ENCODE results near the gene CADPS.

The CADPS gene

GRCh38 chr3:62732183-62732904 is 142.9 kb downstream of the CADPS start:
- no peak for TF ChIP-seq CTCF (IDR thresholded peaks at IDR 0.05)

- TF ChIP-seq CTCF (IDR thresholded peaks at IDR 0.05): no peak
Measured at GRCh38 chr3:62727981-62728380, 147.2 kb downstream of the CADPS start.

GRCh38 chr3:62727536-62727935 is 147.7 kb downstream of the CADPS start:
- TF ChIP-seq CTCF (IDR thresholded peaks at IDR 0.05): no peak

- no peak for TF ChIP-seq CTCF (IDR thresholded peaks at IDR 0.05)
Measured at GRCh38 chr3:62724503-62724902, 150.7 kb downstream of the CADPS start.

- TF ChIP-seq CTCF (IDR thresholded peaks at IDR 0.05): no peak
Measured at GRCh38 chr3:62723914-62724217, 151.3 kb downstream of the CADPS start.

- no peak for TF ChIP-seq CTCF (IDR thresholded peaks at IDR 0.05)
Measured at GRCh38 chr3:62723166-62723913, 151.9 kb downstream of the CADPS start.

GRCh38 chr3:62722344-62722743 is 152.9 kb downstream of the CADPS start:
- no peak for TF ChIP-seq CTCF (IDR thresholded peaks at IDR 0.05)
